Right ventricle myocardium inferior (tissue), 1 donor: Measurements from ENCODE around the gene HMGXB4. TPM values are rescaled to one million over a fixed set of nuclear protein-coding genes. Genes with fewer than 3 reads are reported as not detected.

Experiments used
- ATAC-seq: fragments of 200-7000 bp; cut with Tn5 transposase; one replicate; pipeline ENCODE4 v1.9.1; 2020; ENCODE audit warnings: mild to moderate bottlenecking, moderate library complexity
- DNase-seq: peaks from one replicate; pipeline ENCODE4 v3.0.0; 2021; ENCODE audit errors: missing footprints
- intact Hi-C: fragments of 100-400 bp; cut with DNase I; formaldehyde crosslinking; loops from one replicate; pipeline ENCODE4 v1.11.0; 2022
- microRNA-seq: library from miRNA; unstranded; fragments of <30 nt; microRNA quantifications from one replicate; pipeline ENCODE4 v1.2.0, GENCODE V29; 2020
- total RNA-seq: library from RNA; stranded (reverse); fragmentation: NEBNext Ultra II Directional; extraction: Animal tissue kit (Norgen Biotek cat#: 25700); gene quantifications from one replicate; pipeline ENCODE4 v1.2.1, GENCODE V29; 2021
- donor health status: DM: no; HTN: yes; CAD: no; lungs with severe emphysema.

The HMGXB4 gene
- total RNA-seq, 1 donor from 2014 or later: 9.4 TPM

- DNase-seq (peak; percentile 17), ATAC-seq (no peak)
- intact Hi-C loops: loop anchor here (2.0 kb wide), 1 partner anchor 37 kb away; no protein-coding TSS in a partner anchor
Observed at GRCh38 chr22:35337932-35338331, 80.6 kb downstream of the HMGXB4 start.

GRCh38 chr22:35341090-35341874, 84.0 kb downstream of the HMGXB4 start:
- intact Hi-C loops: no loop called here
- no peak for ATAC-seq
- DNase-seq: peak; percentile 22

GRCh38 chr22:35342390-35342789, 85.1 kb downstream of the HMGXB4 start:
- DNase-seq (peak; percentile 33), ATAC-seq (no peak)
- intact Hi-C loops: no loop called here

- ATAC-seq (no peak), DNase-seq (no peak)
- intact Hi-C loops: no loop called here
Observed at GRCh38 chr22:35343664-35344550, 86.6 kb downstream of the HMGXB4 start.

- DNase-seq (peak; percentile 37), ATAC-seq (no peak)
- intact Hi-C loops: loop anchor here (5.0 kb wide), 1 partner anchor 237 kb away; no protein-coding TSS in a partner anchor
Observed at GRCh38 chr22:35344956-35345690, 87.8 kb downstream of the HMGXB4 start.

Small RNA genes lying within 50 kb of the gene (microRNA-seq; reads per million reads assigned to microRNA genes)
- gene MIR3909 (3.6 reads per million, percentile 4 among the genes with 10 or more reads in this experiment), gene MIR6069 (not detected)

Other genes starting within 250 kb of the HMGXB4 start
- not detected for gene ISX, start 191.3 kb upstream of the HMGXB4 start, total RNA-seq
- 62.5 TPM for gene TOM1, start 42.4 kb downstream of the HMGXB4 start, total RNA-seq
- gene HMOX1, start 123.6 kb downstream of the HMGXB4 start, total RNA-seq: 7.4 TPM
- gene MCM5, start 142.6 kb downstream of the HMGXB4 start, total RNA-seq: 13.6 TPM